T-cell (primary cell): ENCODE data around the gene IFI44L. TPM values are rescaled to one million over a fixed set of nuclear protein-coding genes. Genes with fewer than 3 reads are reported as not detected.

ENCODE experiments used
- ATAC-seq, 4 experiments: fragments of 200-7000 bp in 3 of 4; fragments of 150-1000 bp in 1 of 4; cut with Tn5 transposase; replicated peaks in 1 of 4; 1 replicate in 3 of 4; 2 replicates in 1 of 4; pipeline ENCODE4 v1.10.0; 2021; ENCODE audit warnings: moderate library complexity in 3 of 4, mild to moderate bottlenecking in 2 of 4, moderate number of reproducible peaks in 1 of 4
- CTCF ChIA-PET, 2 donors: fragments of 300-600 bp; sonication (Branson Sonifier 250); formaldehyde crosslinking; loops; one replicate each; lab custom pipeline; 2022; ENCODE audit warnings: antibody characterized with exemption in 2 of 2; lab: Charles Lee
- POLR2A ChIA-PET, 2 donors: fragments of 300-600 bp; sonication (Branson Sonifier 250); formaldehyde crosslinking; loops; one replicate each; lab custom pipeline; 2022; ENCODE audit warnings: antibody characterized with exemption in 2 of 2; lab: Charles Lee
- DNase-seq, 35 experiments: peaks; one replicate each; pipeline versions ENCODE4 v3.0.0 to v3.0.0-alpha.2; 2013 to 2023
- H3K27ac ChIP-seq: one replicate; pipeline ENCODE4 v1.5.1; 2013; ENCODE audit warnings: low read length
- H3K27me3 ChIP-seq, 2 experiments: replicated peaks in 1 of 2; 1 replicate in 1 of 2; 2 replicates in 1 of 2; pipeline versions ENCODE4 v1.6.1 to v1.7.0; 2013; ENCODE audit warnings: low read length in 1 of 2, mixed read lengths in 1 of 2; ENCODE audit not compliant: control insufficient read depth in 2 of 2, insufficient read depth in 2 of 2; ENCODE audit errors: extremely low read depth in 1 of 2
- H3K36me3 ChIP-seq, 2 donors: 1 replicate in 1 of 2; 2 replicates in 1 of 2; pipeline versions ENCODE4 v1.6.1 to v1.7.0; 2013; ENCODE audit warnings: low read length in 1 of 2; ENCODE audit not compliant: control insufficient read depth in 2 of 2, insufficient read depth in 1 of 2; ENCODE audit errors: extremely low read depth in 1 of 2
- H3K4me1 ChIP-seq, 2 experiments: 1 replicate in 1 of 2; 2 replicates in 1 of 2; pipeline versions ENCODE4 v1.6.1 to v1.7.0; 2013; ENCODE audit warnings: low read length in 2 of 2, mixed read lengths in 1 of 2; ENCODE audit not compliant: insufficient read depth in 2 of 2, control insufficient read depth in 1 of 2; ENCODE audit errors: extremely low read depth in 1 of 2
- H3K4me3 ChIP-seq, 2 donors: 1 replicate in 1 of 2; 2 replicates in 1 of 2; pipeline versions ENCODE4 v1.5.1 to v1.7.0; 2013; ENCODE audit warnings: mild to moderate bottlenecking in 2 of 2, low read length in 1 of 2, moderate library complexity in 1 of 2; ENCODE audit not compliant: control insufficient read depth in 1 of 2; ENCODE audit errors: extremely low read depth in 1 of 2
- H3K9me3 ChIP-seq: 2 replicates; pipeline ENCODE4 v1.7.0; 2013
- H3K27ac Mint-ChIP-seq, 2 donors: one replicate each; pipeline ENCODE4 v1.8.0; 2020 to 2021; ENCODE audit warnings: mild to moderate bottlenecking in 2 of 2, mixed read lengths in 2 of 2
- H3K27me3 Mint-ChIP-seq, 2 donors: one replicate each; pipeline ENCODE4 v1.8.0; 2021 to 2022; ENCODE audit warnings: mixed read lengths in 2 of 2
- H3K36me3 Mint-ChIP-seq: one replicate; pipeline ENCODE4 v1.8.0; 2021; ENCODE audit warnings: mixed read lengths
- H3K4me1 Mint-ChIP-seq, 3 donors: one replicate each; pipeline ENCODE4 v1.8.0; 2020 to 2022; ENCODE audit warnings: mixed read lengths in 3 of 3, mild to moderate bottlenecking in 1 of 3
- H3K4me3 Mint-ChIP-seq, 3 donors: one replicate each; pipeline ENCODE4 v1.8.0; 2020 to 2022; ENCODE audit warnings: mild to moderate bottlenecking in 3 of 3, mixed read lengths in 3 of 3, moderate library complexity in 3 of 3
- H3K9me3 Mint-ChIP-seq, 3 donors: one replicate each; pipeline ENCODE4 v1.8.0; 2020 to 2022; ENCODE audit warnings: mixed read lengths in 3 of 3
- WGBS: methylation state at CpG from one replicate; pipeline ENCODE4 v1.1.5; 2013; ENCODE audit warnings: missing lambda C conversion rate; ENCODE audit not compliant: insufficient coverage; 5-methylcytosine and 5-hydroxymethylcytosine counted together
- total RNA-seq, 35 experiments: library from RNA in 6 of 35; stranded (reverse) in 6 of 35; fragments of 120-200 nt in 1 of 35; gene quantifications; one replicate each; pipeline versions ENCODE4 v1.2.1 to v1.2.4 and lab custom pipeline; 2013 to 2026

The IFI44L gene
- total RNA-seq, 5 donors from 2014 or later (not counting 1 experiment from before 2014, with no cell fraction given): 4.5 to 30.4 (median 6.6) TPM

DNA sequence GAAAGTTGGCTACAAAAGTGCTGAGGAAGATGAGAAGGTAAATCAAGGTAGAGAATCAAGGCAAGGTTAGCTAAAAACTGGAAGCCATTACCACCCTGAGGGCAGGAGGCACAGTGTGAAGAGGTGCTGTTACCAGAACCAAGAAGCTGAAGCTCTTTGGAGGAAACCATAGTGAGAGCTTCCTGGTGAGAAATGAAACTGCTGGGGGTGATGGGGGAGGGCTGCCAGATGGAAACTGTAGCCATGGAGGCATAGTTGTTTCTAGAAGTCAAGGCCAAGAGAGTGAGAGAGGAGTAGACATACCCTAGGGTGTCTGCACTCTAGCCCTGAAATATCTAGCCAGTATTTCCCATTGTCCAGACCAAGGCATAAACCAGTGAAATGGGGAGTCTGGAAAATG lies 58.1 kb downstream of the IFI44L start:
- no peaks in the 10 kb centered on the region for H3K9me3 ChIP-seq
- no peak overlapping the region for H3K4me3 Mint-ChIP-seq
- peaks cover 3 to 4% of the 10 kb centered on the region in 2 donors for H3K27me3 Mint-ChIP-seq
- no peaks in the 10 kb centered on the region for H3K36me3 ChIP-seq
- no peak overlapping the region for H3K4me3 ChIP-seq
- peaks cover 0 to 7% (median 5%) of the 10 kb centered on the region in 3 donors for H3K4me1 Mint-ChIP-seq
- H3K27ac ChIP-seq: no peak overlapping the region
- no peaks in the 10 kb centered on the region for H3K9me3 Mint-ChIP-seq
- DNase-seq (no peak), ATAC-seq (no peak)
- no peaks in the 10 kb centered on the region for H3K27me3 ChIP-seq
- ChIA-PET POLR2A (no interaction called here), CTCF (interaction anchor here (0.7 to 2.2 kb wide), 6 partner anchors 14 to 548 kb away, joined by 3 to 9 read pairs (median 4); partner anchors contain the start of gene IFI44L (in 1 of the 2))
- H3K4me1 ChIP-seq: no peaks in the 10 kb centered on the region
- H3K27ac Mint-ChIP-seq: no peak overlapping the region
- H3K36me3 Mint-ChIP-seq: no peaks in the 10 kb centered on the region

DNA sequence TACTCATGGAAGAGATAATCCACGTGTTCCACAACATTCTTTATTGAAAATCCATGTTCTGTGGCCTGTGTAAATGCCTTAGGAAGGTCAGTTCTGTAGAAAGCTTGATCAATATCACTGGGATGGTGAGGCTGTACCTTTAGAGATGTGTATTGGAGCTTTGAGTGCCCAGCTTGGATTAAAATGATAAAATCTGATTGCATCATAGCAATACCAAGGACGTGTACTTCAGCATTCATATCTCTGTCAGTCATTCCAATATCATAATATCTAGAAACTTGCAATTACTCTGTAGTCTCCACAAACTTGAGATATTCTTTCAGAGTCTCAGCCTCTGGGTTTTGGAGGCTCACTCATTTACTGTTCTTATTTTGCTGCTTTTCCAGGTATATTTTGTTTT lies 61.0 kb downstream of the IFI44L start:
- Histone ChIP-seq H3K4me1 (no peaks in the 10 kb centered on the region), H3K27me3 (no peaks in the 10 kb centered on the region), H3K27ac (no peak overlapping the region), H3K4me3 (no peak overlapping the region), H3K36me3 (no peaks in the 10 kb centered on the region), H3K9me3 (no peaks in the 10 kb centered on the region)
- Mint-ChIP-seq H3K36me3 (no peaks in the 10 kb centered on the region), H3K27ac (no peak overlapping the region), H3K27me3 (peaks cover 9 to 12% of the 10 kb centered on the region in 2 donors), H3K4me3 (no peak overlapping the region), H3K9me3 (no peaks in the 10 kb centered on the region), H3K4me1 (peaks cover 0 to 7% (median 3%) of the 10 kb centered on the region in 3 donors)
- 80% methylated on average over 1 of the region's 2 CpGs for WGBS
- no peak for ATAC-seq
- no peak for DNase-seq
- CTCF ChIA-PET: no interaction called here
- POLR2A ChIA-PET: no interaction called here

DNA sequence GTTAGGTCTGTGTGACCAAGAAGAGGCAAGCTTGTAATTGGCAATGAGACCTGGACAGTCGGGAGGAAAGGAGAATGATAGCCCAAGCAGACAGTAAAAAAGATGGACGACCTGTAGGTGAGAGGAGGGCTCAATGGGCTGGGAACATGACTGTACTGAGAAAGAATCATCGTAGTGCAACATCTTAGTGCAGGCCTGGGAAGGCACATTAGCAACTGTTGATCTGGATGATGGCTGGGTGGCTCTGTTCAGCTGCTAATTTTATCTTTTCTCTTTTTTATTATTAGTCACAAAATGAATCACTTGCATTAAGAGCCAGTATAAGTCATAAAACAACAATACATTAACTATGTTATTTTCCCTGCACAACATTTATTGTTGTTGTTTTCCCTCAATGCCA lies 62.2 kb downstream of the IFI44L start:
- H3K27me3 ChIP-seq: no peaks in the 10 kb centered on the region
- Mint-ChIP-seq H3K27ac (no peak overlapping the region), H3K27me3 (peaks cover 9 to 12% of the 10 kb centered on the region in 2 donors), H3K9me3 (no peaks in the 10 kb centered on the region), H3K4me3 (no peak overlapping the region), H3K36me3 (no peaks in the 10 kb centered on the region), H3K4me1 (peaks cover 0 to 7% (median 0%) of the 10 kb centered on the region in 3 donors)
- H3K27ac ChIP-seq: no peak overlapping the region
- WGBS: 60% methylated on average over 1 of the region's 3 CpGs
- no peaks in the 10 kb centered on the region for H3K4me1 ChIP-seq
- ChIA-PET POLR2A (interaction anchor here in 1 of 2 donors (0.6 kb wide), 1 partner anchor 46 kb away, joined by 4 read pairs; no protein-coding TSS in a partner anchor), CTCF (no interaction called here)
- DNase-seq (no peak), ATAC-seq (no peak)
- H3K4me3 ChIP-seq: no peak overlapping the region
- H3K36me3 ChIP-seq: no peaks in the 10 kb centered on the region
- H3K9me3 ChIP-seq: no peaks in the 10 kb centered on the region

- Mint-ChIP-seq H3K27ac (no peak overlapping the region), H3K4me1 (peaks cover 0 to 4% (median 0%) of the 10 kb centered on the region in 3 donors), H3K9me3 (no peaks in the 10 kb centered on the region), H3K36me3 (no peaks in the 10 kb centered on the region), H3K4me3 (no peak overlapping the region), H3K27me3 (peaks cover 9 to 12% of the 10 kb centered on the region in 2 donors)
- POLR2A ChIA-PET: interaction anchor here in 1 of 2 donors (0.7 kb wide), 1 partner anchor 22 kb away, joined by 3 read pairs; no protein-coding TSS in a partner anchor
- no CpG with 5 or more reads among the region's 2 CpGs for WGBS
- DNase-seq: no peak
- no peak for ATAC-seq
- Histone ChIP-seq H3K27me3 (no peaks in the 10 kb centered on the region), H3K4me3 (no peak overlapping the region), H3K4me1 (no peaks in the 10 kb centered on the region), H3K27ac (no peak overlapping the region), H3K9me3 (no peaks in the 10 kb centered on the region), H3K36me3 (no peaks in the 10 kb centered on the region)
- CTCF ChIA-PET: interaction anchor here (0.7 to 0.9 kb wide), 2 partner anchors 41 to 551 kb away, joined by 3 read pairs; no protein-coding TSS in a partner anchor
Observed at GRCh38 chr1:78683079-78683478, 62.8 kb downstream of the IFI44L start.

GRCh38 chr1:78687315-78687714 lies 67.1 kb downstream of the IFI44L start:
- H3K4me1 ChIP-seq: no peaks in the 10 kb centered on the region
- no peaks in the 10 kb centered on the region for H3K4me1 Mint-ChIP-seq
- no peak for ATAC-seq
- no peaks in the 10 kb centered on the region for H3K9me3 Mint-ChIP-seq
- H3K9me3 ChIP-seq: no peaks in the 10 kb centered on the region
- DNase-seq: no peak
- H3K36me3 ChIP-seq: no peaks in the 10 kb centered on the region
- H3K27me3 Mint-ChIP-seq: peaks cover 12 to 18% of the 10 kb centered on the region in 2 donors
- no peaks in the 10 kb centered on the region for H3K27me3 ChIP-seq
- H3K36me3 Mint-ChIP-seq: no peaks in the 10 kb centered on the region
- no peak overlapping the region for H3K4me3 Mint-ChIP-seq
- CTCF ChIA-PET: no interaction called here
- H3K4me3 ChIP-seq: no peak overlapping the region
- H3K27ac ChIP-seq: no peak overlapping the region
- POLR2A ChIA-PET: no interaction called here
- no CpG with 5 or more reads among the region's 1 CpG for WGBS
- H3K27ac Mint-ChIP-seq: no peak overlapping the region

GRCh38 chr1:78687914-78688313 lies 67.7 kb downstream of the IFI44L start:
- 67% methylated on average over 1 of the region's 2 CpGs for WGBS
- Mint-ChIP-seq H3K4me1 (no peaks in the 10 kb centered on the region), H3K4me3 (no peak overlapping the region), H3K36me3 (no peaks in the 10 kb centered on the region), H3K27me3 (peaks cover 12 to 18% of the 10 kb centered on the region in 2 donors), H3K9me3 (no peaks in the 10 kb centered on the region), H3K27ac (no peak overlapping the region)
- H3K4me3 ChIP-seq: no peak overlapping the region
- no peaks in the 10 kb centered on the region for H3K36me3 ChIP-seq
- H3K27me3 ChIP-seq: no peaks in the 10 kb centered on the region
- ChIA-PET POLR2A (no interaction called here), CTCF (no interaction called here)
- no peaks in the 10 kb centered on the region for H3K9me3 ChIP-seq
- H3K4me1 ChIP-seq: no peaks in the 10 kb centered on the region
- no peak for DNase-seq
- H3K27ac ChIP-seq: no peak overlapping the region
- ATAC-seq: no peak

GRCh38 chr1:78688697-78689096 lies 68.4 kb downstream of the IFI44L start:
- H3K36me3 Mint-ChIP-seq: no peaks in the 10 kb centered on the region
- Histone ChIP-seq H3K4me3 (no peak overlapping the region), H3K36me3 (no peaks in the 10 kb centered on the region), H3K9me3 (no peaks in the 10 kb centered on the region), H3K4me1 (no peaks in the 10 kb centered on the region), H3K27ac (no peak overlapping the region), H3K27me3 (no peaks in the 10 kb centered on the region)
- POLR2A ChIA-PET: no interaction called here
- no peaks in the 10 kb centered on the region for H3K9me3 Mint-ChIP-seq
- CTCF ChIA-PET: no interaction called here
- DNase-seq (no peak), ATAC-seq (no peak)
- no peak overlapping the region for H3K4me3 Mint-ChIP-seq
- H3K27ac Mint-ChIP-seq: no peak overlapping the region
- H3K4me1 Mint-ChIP-seq: no peaks in the 10 kb centered on the region
- peaks cover 14 to 17% of the 10 kb centered on the region in 2 donors for H3K27me3 Mint-ChIP-seq
